Measurements from ENCODE around the gene NCOA7. TPM values are rescaled to one million over a fixed set of nuclear protein-coding genes. Genes with fewer than 3 reads are reported as not detected.

NCOA7 gene
- total RNA-seq, 6 experiments from 2014 or later = 11.4 to 71.8 (median 23.0) TPM

DNA sequence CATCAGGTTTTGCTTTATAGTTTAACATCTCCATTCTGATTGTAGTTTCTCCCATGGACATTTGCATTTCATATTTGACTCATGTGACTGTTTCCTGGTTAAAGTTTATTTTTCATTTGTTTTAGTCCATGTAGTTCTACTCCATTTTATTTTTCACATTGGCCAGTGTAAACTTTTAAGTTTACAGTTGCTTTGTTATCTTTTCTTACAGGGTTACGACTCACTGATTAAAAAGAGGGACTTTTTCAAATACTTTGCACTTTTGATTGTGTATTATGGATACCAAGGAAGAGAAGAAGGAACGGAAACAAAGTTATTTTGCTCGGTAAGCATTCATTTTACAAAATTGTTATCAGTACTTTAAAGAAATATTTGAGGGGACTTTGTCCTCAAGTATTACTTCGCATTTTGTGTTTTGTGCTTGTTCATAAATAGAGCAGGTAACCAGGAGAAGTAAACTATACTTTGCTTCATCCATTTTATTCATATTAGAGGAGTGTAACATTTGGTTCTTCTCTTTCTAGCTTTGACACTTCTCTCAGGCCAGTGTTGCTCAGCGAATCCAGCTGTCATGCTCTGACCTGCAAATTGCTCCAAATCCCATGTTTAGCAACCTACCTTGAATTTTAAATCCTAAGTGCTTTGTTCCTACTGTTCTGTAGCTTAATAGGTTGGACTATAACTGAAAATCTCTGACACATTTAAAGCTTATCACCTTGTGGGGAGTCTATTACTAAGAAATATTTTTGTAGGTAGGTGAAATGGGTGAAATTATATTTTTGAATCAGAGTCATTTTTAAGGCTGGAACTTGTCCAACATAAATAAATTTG lies 24.5 kb downstream of the NCOA7 start:
- no peak for TF ChIP-seq POLR2A (IDR thresholded peaks at IDR 0.05)
- TF ChIP-seq, protein P1, sequence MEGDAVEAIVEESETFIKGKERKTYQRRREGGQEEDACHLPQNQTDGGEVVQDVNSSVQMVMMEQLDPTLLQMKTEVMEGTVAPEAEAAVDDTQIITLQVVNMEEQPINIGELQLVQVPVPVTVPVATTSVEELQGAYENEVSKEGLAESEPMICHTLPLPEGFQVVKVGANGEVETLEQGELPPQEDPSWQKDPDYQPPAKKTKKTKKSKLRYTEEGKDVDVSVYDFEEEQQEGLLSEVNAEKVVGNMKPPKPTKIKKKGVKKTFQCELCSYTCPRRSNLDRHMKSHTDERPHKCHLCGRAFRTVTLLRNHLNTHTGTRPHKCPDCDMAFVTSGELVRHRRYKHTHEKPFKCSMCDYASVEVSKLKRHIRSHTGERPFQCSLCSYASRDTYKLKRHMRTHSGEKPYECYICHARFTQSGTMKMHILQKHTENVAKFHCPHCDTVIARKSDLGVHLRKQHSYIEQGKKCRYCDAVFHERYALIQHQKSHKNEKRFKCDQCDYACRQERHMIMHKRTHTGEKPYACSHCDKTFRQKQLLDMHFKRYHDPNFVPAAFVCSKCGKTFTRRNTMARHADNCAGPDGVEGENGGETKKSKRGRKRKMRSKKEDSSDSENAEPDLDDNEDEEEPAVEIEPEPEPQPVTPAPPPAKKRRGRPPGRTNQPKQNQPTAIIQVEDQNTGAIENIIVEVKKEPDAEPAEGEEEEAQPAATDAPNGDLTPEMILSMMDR (IDR thresholded peaks at IDR 0.05) = no peak
- no peaks in the 10 kb centered on the region for H3K9me3 ChIP-seq
- ATAC-seq (peak; percentile 19 to 55 (median 37)), DNase-seq (no peak)
- peak overlapping the region in 2 of 3 donors; percentile 3 to 31 for H3K4me3 ChIP-seq
- H3K4me1 ChIP-seq = peaks cover 0 to 56% (median 12%) of the 10 kb centered on the region in 4 donors
- peak overlapping the region; percentile 31 to 59 (median 36) for H3K27ac ChIP-seq
- H3K27me3 ChIP-seq = no peaks in the 10 kb centered on the region
- WGBS (ENCODE audit: insufficient coverage, low coverage, low lambda C conversion rate, missing lambda C conversion rate) = 9% methylated on average over 5 of the region's 5 CpGs
- intact Hi-C loops (cut with DNase I) = no loop called here
- H3K36me3 ChIP-seq = no peaks in the 10 kb centered on the region

DNA sequence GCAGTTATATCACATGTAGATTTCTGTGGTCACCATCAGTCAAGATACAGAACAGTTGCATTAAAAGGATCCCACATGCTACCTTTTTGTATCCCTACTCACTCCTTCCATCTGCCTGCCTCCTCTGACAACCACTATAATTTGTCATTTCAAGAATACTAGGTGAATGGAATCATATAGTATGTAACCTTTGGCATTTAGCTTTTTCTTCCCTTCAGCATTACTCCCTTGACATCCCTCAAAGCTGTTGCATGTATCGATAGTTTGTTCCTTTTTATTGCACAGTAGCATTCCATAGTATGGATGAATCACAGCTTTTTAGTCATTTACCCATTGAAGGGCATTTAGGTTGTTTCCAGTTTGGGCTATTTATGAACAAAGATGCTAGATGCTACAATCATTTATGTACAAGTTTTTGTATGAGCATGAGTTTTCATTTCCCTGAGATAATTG lies 26.1 kb downstream of the NCOA7 start:
- WGBS (ENCODE audit: insufficient coverage, low coverage, low lambda C conversion rate, missing lambda C conversion rate) = 80% methylated on average over 1 of the region's 1 CpG
- Histone ChIP-seq H3K36me3 (no peaks in the 10 kb centered on the region), H3K9me3 (no peaks in the 10 kb centered on the region), H3K4me3 (no peak overlapping the region), H3K27me3 (no peaks in the 10 kb centered on the region), H3K4me1 (peaks cover 0 to 72% (median 17%) of the 10 kb centered on the region in 4 donors), H3K27ac (no peak overlapping the region)
- no peak for DNase-seq
- ATAC-seq = no peak
- no peak for TF ChIP-seq POLR2A (IDR thresholded peaks at IDR 0.05)
- TF ChIP-seq, protein P1 (IDR thresholded peaks at IDR 0.05) = no peak
- intact Hi-C loops (cut with DNase I) = no loop called here

DNA sequence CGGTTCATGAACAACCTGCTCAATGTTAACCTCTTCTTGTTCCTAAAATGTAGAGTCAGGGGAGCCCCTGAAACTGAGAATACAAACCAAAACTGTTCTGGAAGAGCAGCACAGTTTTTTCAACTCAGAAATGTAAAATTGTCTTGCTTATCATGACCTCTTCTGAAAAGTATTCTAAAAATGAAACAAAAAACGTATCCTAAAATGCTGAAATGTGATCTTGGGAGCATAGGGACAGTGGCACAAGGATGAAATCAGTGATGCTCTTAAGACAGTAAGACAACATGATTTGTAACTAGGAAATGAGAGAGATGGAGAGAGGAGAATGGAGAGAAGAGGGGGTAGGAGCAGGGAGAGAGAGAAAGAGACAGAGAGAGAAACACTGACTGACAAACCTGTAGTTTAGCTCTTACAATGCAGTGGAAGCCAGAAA lies 27.5 kb downstream of the NCOA7 start:
- intact Hi-C loops (cut with DNase I) = no loop called here
- Histone ChIP-seq H3K4me1 (peaks cover 0 to 83% (median 20%) of the 10 kb centered on the region in 4 donors), H3K27ac (peak overlapping the region; percentile 26 to 72 (median 66)), H3K9me3 (no peaks in the 10 kb centered on the region), H3K4me3 (peak overlapping the region in 2 of 3 donors; percentile 27 to 31), H3K36me3 (no peaks in the 10 kb centered on the region), H3K27me3 (no peaks in the 10 kb centered on the region)
- DNase-seq = no peak
- ATAC-seq = peak in 1 of 4 donors; percentile 2
- TF ChIP-seq POLR2A (IDR thresholded peaks at IDR 0.05) = no peak
- TF ChIP-seq, protein P1 (IDR thresholded peaks at IDR 0.05) = no peak
- 11% methylated on average over 2 of the region's 2 CpGs for WGBS (ENCODE audit: insufficient coverage, low coverage, low lambda C conversion rate, missing lambda C conversion rate)

DNA sequence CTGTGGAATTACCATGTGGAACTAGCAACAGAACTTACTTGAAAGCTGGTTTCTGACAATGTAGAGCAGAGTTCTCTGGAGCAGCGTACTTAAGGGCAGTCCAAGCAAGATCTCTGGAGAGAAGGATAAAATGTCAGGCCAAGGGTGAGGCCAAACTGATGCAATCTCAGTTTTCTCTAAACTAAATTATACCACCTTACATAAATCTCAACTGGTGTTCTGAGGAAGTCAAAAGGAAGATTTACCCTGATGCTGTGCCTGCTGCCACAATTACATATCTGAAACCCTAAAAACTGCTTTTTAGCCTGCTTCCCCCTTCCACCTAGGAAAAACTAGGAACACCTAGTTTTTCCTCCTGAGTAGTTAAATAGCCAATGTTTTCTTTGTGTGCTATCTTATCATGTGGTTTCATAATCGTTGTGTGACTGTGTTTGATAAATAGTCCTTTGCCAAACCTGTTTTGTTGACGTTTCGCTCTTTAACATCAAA lies 28.1 kb downstream of the NCOA7 start:
- Histone ChIP-seq H3K9me3 (no peaks in the 10 kb centered on the region), H3K4me3 (peak overlapping the region in 2 of 3 donors; percentile 27 to 31), H3K36me3 (no peaks in the 10 kb centered on the region), H3K27ac (peak overlapping the region; percentile 26 to 72 (median 66)), H3K4me1 (peaks cover 0 to 89% (median 23%) of the 10 kb centered on the region in 4 donors), H3K27me3 (no peaks in the 10 kb centered on the region)
- peak; percentile 46 to 64 (median 56) for ATAC-seq
- intact Hi-C loops (cut with DNase I) = no loop called here
- no peak for DNase-seq
- 20% methylated on average over 4 of the region's 4 CpGs for WGBS (ENCODE audit: insufficient coverage, low coverage, low lambda C conversion rate, missing lambda C conversion rate)
- no peak for TF ChIP-seq POLR2A (IDR thresholded peaks at IDR 0.05)
- TF ChIP-seq, protein P1 (IDR thresholded peaks at IDR 0.05) = no peak

Data from right lobe of liver (tissue), 6 donors.